DMS79 treated with DMSO at 0.1 percent for 48 hours (cell line): Measurements from ENCODE around the gene DNAJC15.

ENCODE experiments used
- DNase-seq: peaks from one replicate; lab custom pipeline; 2025; lab: John Stamatoyannopoulos, UW

The DNAJC15 gene

GRCh38 chr13:43154839-43155238 lies 131.5 kb downstream of the DNAJC15 start:
- DNase-seq = no peak

GRCh38 chr13:43156916-43157315 lies 133.5 kb downstream of the DNAJC15 start:
- DNase-seq = no peak

- no peak for DNase-seq
These were observed 134.4 kb downstream of the DNAJC15 start for GRCh38 chr13:43157796-43158195.

- DNase-seq = no peak
These were observed 135.1 kb downstream of the DNAJC15 start for GRCh38 chr13:43158516-43158915.

- no peak for DNase-seq
These were observed 135.7 kb downstream of the DNAJC15 start for GRCh38 chr13:43159026-43159461.
